Measurements from ENCODE around the gene CYB5R3.

Gene CYB5R3

GRCh38 chr22:42649246-42650099, at the start of gene CYB5R3:
Gene CYB5R3 (minus strand): TSS chr22:42649392. CDS start chr22:42649315, 77 bp downstream.
- peak; percentile 30 to 58 for DNase-seq (ENCODE audit: low read depth in 2 of 2)

DNA sequence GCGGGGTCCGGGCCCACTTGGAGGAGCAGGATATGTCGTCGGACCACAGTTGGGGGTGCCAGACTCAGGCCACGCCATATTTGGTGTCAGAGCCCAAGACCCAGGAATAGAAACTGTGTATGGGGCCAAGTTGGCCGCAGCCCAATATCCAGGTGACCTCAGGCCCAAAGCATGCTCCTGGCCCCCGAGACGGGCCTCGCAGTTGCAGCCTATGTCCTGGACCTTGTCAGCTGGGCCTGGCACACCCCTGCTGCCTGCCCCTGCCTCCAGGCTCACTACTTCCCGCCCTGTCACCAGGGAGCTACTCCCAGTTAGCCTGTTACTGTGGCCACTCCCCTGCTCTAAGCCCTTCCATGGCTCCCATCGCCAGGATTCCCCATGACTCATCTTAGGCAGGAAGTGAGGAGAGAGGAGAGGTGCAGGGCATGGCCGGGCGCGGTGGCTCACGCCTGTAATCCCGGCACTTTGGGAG, 48.4 kb upstream of the CYB5R3 start:
- no peak for DNase-seq (ENCODE audit: low read depth in 2 of 2)

DNA sequence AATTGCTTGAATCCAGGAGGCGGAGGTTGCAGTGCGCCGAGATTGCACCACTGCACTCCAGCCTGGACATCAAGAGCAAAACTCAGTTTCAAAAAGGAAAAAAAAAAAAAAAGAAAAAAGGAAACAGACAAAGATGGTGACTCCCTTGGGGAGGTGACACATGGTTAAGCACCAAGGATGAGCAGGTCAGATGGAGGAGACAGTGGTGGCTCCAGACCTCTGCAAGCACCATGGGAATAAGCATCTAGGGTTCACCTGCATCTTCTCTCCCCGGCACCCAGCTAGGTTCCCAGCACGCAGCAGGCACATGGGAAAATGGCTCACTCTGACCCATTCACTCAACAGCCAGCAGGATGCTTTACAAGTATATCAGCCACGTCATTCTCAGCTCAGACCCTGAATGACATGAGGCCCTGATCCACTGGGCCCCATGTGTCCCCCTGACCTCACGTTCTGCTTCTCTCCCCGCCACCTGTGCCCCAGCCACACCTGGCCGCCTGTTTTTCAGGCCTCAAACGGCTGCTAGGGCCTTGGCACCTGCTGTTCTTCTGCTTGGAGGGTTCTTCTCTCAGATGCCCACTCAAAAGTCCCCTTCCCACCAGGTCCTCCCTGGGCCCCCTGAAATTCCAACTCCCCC, 47.3 kb upstream of the CYB5R3 start:
- DNase-seq (ENCODE audit: low read depth in 2 of 2) = no peak

GRCh38 chr22:42695294-42695693, 46.1 kb upstream of the CYB5R3 start:
- DNase-seq (ENCODE audit: low read depth in 2 of 2) = no peak

- DNase-seq (ENCODE audit: low read depth in 2 of 2) = no peak
These were observed 44.8 kb upstream of the CYB5R3 start for GRCh38 chr22:42693763-42694683.

- no peak for DNase-seq (ENCODE audit: low read depth in 2 of 2)
These were observed 44.0 kb upstream of the CYB5R3 start for GRCh38 chr22:42693055-42693762.

- no peak for DNase-seq (ENCODE audit: low read depth in 2 of 2)
These were observed 43.3 kb upstream of the CYB5R3 start for GRCh38 chr22:42692239-42693054.

DNA sequence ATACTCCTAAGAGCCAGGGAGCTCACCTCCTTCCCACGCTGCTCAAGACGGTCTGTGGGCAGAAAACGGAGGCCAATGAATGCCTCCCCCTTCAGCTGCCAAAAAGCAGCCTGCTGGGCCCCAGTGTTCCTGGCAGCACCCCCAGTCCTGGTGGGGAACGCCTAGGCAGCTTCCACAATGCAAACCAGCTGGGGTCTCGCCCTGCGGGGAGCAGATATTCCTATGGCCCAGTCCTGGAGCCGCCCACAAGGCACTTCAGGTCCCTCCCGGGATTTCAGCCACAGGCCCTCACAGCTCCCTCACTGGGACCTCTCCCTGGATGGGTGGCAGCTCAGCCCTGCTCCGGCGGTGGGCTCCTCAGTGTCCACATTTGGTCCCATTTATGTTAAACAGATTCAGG, 42.2 kb upstream of the CYB5R3 start:
- DNase-seq (ENCODE audit: low read depth in 2 of 2) = no peak

DNA sequence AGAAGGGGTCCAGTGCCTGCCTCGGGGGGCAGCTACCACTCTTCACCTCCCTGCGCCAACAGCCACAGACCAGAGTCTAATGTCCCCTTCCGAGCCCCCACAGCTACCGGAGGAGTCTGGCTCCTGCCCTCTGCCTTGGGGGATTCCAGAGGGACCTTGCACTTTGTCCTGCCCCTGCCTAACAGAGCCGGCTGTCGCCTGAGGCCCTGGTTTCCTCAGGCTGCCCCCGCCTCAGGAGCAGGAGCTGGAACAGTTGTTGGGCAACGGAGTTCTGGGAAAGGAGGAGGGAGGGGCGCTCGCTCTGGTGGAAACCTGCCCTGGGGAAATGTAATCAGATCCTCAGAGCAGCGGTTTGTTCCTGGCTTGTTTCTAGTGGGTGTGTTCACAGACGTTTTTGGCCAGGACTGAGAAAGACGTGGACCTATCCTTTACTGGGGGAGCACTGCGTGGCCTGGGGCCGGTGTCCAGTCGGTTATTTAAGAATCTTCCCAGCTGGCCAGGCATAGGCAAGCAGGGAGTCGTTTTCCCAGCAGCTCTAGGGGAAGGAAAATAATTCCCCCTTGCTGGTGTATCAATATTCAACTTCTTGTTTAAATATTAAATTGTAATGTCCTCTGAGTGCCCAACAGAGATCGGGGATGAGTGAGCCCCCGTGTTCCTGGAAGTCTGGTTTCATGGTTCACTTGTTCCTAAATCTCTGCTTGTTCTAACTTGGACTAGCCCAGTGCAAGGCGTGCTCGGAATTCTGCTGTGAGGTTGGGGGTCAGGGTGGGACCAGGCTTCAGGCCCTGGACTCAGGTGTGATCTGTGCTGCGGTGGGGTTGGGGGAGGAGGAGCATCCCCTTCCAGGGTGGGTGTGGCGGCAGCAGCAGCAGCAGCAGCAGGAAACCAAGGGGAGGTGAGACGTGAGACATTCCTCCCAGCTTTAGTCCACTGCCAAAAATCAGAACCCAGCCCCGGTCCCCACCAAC, 39.3 kb upstream of the CYB5R3 start:
- no peak for DNase-seq (ENCODE audit: low read depth in 2 of 2)

DNA sequence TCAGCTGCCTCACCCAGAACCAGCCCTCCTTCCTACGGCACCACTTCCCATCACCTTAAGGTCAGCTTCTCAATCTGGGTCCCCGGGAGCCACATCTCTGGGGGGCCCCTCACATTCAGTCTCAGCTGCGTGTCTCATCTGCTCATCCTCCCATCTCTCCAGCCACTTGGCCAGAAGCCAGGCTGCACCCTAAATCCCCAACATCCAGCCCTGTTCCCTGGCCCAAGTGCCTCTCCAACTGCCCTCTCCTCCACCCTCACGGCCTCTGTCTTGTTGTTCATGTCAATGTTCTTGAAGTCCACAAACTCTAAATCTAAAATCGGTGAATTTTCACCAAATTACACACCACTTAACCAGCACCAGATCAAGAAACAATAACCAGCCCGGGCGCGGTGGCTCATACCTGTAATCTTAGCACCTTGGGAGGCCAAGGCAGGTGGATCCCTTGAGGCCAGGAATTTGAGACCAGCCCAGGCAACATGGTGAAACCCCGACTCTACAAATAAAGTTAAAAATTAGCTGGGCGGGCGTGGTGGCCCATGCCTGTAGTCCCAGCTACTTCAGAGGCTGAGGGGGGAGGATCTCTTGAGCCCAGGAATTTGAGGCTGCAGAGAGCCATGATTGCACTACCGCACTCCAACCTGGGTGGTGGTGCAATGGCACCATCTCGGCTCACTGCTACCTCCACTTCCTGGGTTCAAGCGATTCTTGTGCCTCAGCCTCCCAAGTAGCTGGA, 37.7 kb upstream of the CYB5R3 start:
- DNase-seq (ENCODE audit: low read depth in 2 of 2) = no peak

- no peak for DNase-seq (ENCODE audit: low read depth in 2 of 2)
These were observed 36.9 kb upstream of the CYB5R3 start for GRCh38 chr22:42685941-42686653.

DNA sequence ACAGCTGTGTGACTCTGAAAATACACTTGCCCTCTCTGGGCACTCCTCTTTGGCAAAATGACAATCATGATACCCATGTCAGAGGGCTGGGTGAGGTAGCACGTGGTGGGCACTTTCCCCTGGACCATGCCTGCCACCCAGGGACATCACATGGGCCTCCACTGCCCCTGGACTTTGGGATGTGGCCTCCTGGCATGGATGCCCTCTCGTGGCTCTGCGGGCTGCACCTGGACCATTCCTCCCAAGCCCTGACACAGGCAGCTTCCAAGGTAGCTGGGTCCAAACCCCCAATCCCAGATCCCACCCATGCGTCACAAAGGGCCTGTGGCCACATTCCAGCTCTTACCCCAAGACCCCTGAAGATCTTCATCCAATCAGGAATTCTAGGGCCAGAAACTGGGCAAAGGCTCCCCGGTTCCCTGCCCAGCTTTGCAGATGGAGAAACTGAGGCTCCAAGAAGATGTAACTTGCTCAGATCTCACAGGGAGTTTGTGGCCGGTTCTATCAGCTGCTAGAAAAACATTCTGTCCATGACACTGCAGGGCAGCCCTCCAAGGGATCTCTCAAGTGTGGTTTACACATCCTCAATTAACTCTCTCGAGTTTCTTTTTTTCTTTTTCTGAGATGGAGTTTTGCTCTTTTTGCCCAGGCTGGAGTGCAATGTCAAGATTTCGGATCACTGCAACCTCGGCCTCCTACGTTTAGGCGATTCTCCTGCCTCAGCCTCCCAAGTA, 35.4 kb upstream of the CYB5R3 start:
- DNase-seq (ENCODE audit: low read depth in 2 of 2) = no peak

DNA sequence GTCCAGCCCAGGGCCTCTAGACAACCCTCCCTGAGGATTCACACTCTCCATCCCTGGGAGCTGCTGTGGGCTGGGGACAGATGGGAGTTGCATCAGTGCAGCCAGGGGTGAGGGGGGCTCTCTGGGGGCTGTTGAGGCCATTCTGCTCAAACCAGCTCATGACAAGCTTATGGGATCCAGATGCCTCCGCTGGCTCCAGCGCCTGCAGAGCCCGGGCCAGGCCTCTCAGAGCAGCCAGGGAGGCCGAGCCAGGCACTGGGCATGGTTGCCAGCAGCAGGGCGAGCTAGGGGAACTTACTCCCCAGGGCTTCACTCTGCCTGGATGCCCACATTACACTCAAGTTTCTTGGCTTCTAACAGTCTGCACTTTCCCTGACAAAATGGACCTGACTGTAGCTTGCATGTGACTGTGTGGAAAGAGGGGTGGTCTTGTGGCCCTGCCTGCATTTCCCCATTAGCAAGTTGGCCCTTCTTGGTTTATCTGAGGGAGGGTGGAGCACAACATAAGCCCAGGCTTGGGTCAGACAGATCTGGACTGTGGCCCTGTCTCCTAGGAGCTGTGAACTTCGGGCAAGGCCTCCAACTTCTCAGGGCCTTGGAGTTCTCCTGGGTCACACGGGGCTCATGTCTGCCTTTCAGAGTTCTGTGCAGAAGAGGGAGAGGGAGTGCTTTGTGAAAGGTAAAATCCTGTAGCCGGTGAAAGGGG, 34.5 kb upstream of the CYB5R3 start:
- no peak for DNase-seq (ENCODE audit: low read depth in 2 of 2)

DNA sequence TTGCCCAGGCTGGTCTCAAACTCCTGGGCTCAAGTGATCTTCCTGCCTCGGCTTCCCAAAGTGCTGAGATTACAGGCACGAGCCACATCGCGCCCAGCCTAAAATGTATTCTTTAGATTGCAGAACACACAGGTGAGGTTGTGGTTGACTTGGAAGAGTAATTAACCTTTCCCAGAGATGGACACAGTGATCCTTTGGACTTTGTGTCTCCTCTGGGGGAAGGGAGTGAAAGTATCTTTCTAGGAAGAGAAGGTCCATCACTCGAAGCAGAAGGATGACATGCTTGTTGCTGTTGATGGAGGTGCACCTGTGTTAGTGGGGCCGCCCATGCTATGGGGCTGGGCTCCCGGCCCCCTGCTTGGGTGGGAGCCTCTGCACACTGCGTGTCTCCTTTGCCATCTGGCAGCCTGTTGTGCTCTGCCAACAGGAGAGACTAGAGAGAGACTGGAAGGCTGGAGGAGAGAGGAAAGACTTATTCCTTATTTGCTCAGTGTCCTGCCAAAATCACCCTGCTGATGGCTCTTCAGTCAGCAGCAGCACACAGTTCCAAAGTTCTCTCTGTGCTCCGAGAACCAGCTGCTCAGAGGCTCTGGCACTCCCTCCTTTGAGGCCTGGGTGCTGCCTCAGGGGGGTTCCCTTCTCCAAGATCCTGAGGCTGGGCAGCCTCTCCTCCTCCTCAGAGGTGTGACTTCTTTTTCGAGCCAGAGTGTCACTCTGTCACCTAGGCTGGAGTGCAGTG, 33.1 kb upstream of the CYB5R3 start:
- no peak for DNase-seq (ENCODE audit: low read depth in 2 of 2)

DNA sequence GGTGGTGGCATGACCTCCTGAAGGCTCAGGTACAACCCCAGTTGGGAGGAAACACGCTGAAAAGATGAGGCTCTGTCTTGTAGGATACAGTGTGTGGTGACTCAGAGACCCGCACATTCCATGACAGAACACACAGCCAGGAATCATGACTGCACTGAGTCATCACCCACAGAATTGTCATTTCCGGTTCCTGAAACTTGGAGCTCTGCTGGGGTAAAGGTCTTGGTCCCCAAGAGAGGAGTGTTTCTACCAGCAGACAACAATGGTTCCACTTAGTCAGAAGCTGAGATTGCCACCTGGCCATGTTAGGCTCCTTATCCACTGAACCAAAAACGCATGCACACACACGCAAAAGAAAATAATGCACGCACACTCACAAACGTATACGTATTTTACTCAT, 31.5 kb upstream of the CYB5R3 start:
- DNase-seq (ENCODE audit: low read depth in 2 of 2) = no peak

DNA sequence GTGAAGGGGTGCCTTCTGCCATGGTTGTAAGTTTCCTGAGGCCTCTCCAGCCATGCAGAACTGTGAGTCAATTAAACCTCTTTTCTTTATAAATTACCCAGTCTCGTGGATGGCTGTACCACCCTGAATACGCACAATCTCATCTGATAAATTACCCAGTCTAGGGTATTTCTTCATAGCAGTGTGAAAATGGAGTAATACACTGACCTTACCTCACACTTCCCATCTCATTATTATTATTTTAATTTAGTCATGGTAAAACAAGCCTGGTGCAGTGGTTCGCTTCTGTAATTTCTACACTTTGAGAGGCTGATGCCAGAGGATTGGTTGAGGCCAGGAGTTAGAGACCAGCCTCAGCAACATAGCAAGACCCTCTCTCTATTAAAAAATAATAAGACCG, 30.5 kb upstream of the CYB5R3 start:
- DNase-seq (ENCODE audit: low read depth in 2 of 2) = no peak

Measured in stimulated activated CD8-positive, alpha-beta memory T cell treated with anti-CD3 and anti-CD28 coated beads, Interleukin-15, amount 100 ng/mL, for 4 hours (primary cell).